ENCODE data around the gene SLIT1. TPM values are rescaled to one million over a fixed set of nuclear protein-coding genes. Genes with fewer than 3 reads are reported as not detected.

The SLIT1 gene
- total RNA-seq, 1 donor from 2014 or later = 0.47 TPM

GRCh38 chr10:97007417-97007816 is 178.3 kb downstream of the SLIT1 start:
- intact Hi-C loops (cut with micrococcal nuclease) = no loop called here

GRCh38 chr10:97006364-97006763 is 179.4 kb downstream of the SLIT1 start:
- intact Hi-C loops (cut with micrococcal nuclease) = no loop called here

GRCh38 chr10:97005349-97005748 is 180.4 kb downstream of the SLIT1 start:
- intact Hi-C loops (cut with micrococcal nuclease) = no loop called here

- intact Hi-C loops (cut with micrococcal nuclease) = no loop called here
Measured at GRCh38 chr10:97004591-97004990, 181.2 kb downstream of the SLIT1 start.

- intact Hi-C loops (cut with micrococcal nuclease) = no loop called here
Measured at GRCh38 chr10:97003804-97004201, 182.0 kb downstream of the SLIT1 start.

- intact Hi-C loops (cut with micrococcal nuclease) = no loop called here
Measured at GRCh38 chr10:97003151-97003803, 182.5 kb downstream of the SLIT1 start.

- intact Hi-C loops (cut with micrococcal nuclease) = no loop called here
Measured at GRCh38 chr10:97002670-97003069, 183.1 kb downstream of the SLIT1 start.

GRCh38 chr10:97001183-97001991 is 184.4 kb downstream of the SLIT1 start:
- intact Hi-C loops (cut with micrococcal nuclease) = no loop called here

- intact Hi-C loops (cut with micrococcal nuclease) = no loop called here
Measured at GRCh38 chr10:97000487-97001182, 185.1 kb downstream of the SLIT1 start.

GRCh38 chr10:96999987-97000386 is 185.8 kb downstream of the SLIT1 start:
- intact Hi-C loops (cut with micrococcal nuclease) = no loop called here

GRCh38 chr10:96999337-96999736 is 186.4 kb downstream of the SLIT1 start:
- intact Hi-C loops (cut with micrococcal nuclease) = no loop called here

- intact Hi-C loops (cut with micrococcal nuclease) = no loop called here
Measured at GRCh38 chr10:96998329-96998888, 187.3 kb downstream of the SLIT1 start.

- intact Hi-C loops (cut with micrococcal nuclease) = no loop called here
Measured at GRCh38 chr10:96996275-96996965, 189.3 kb downstream of the SLIT1 start.

- intact Hi-C loops (cut with micrococcal nuclease) = no loop called here
Measured at GRCh38 chr10:96995851-96996250, 189.9 kb downstream of the SLIT1 start.

GRCh38 chr10:96992721-96993120 is 193.0 kb downstream of the SLIT1 start:
- intact Hi-C loops (cut with micrococcal nuclease) = no loop called here

- intact Hi-C loops (cut with micrococcal nuclease) = no loop called here
Measured at GRCh38 chr10:96991313-96991841, 194.4 kb downstream of the SLIT1 start.

- intact Hi-C loops (cut with micrococcal nuclease) = no loop called here
Measured at GRCh38 chr10:96988426-96988825, 197.3 kb downstream of the SLIT1 start.

- intact Hi-C loops (cut with micrococcal nuclease) = no loop called here
Measured at GRCh38 chr10:96987842-96988175, 197.9 kb downstream of the SLIT1 start.

- intact Hi-C loops (cut with micrococcal nuclease) = no loop called here
Measured at GRCh38 chr10:96987141-96987841, 198.5 kb downstream of the SLIT1 start.

- intact Hi-C loops (cut with micrococcal nuclease) = no loop called here
Measured at GRCh38 chr10:96986200-96986856, 199.4 kb downstream of the SLIT1 start.
